GM18909 (cell line): ENCODE data around the gene SH3BP5.
A peak's percentile ranks its signal among the peaks of the same experiment; 100 is the strongest.

ENCODE experiments used
- ATAC-seq: cut with Tn5 transposase; IDR thresholded peaks from one replicate; pipeline ENCODE4 v1.9.1; 2021; ENCODE audit warnings: mild to moderate bottlenecking; ENCODE audit not compliant: unreplicated experiment, poor library complexity

The SH3BP5 gene

DNA sequence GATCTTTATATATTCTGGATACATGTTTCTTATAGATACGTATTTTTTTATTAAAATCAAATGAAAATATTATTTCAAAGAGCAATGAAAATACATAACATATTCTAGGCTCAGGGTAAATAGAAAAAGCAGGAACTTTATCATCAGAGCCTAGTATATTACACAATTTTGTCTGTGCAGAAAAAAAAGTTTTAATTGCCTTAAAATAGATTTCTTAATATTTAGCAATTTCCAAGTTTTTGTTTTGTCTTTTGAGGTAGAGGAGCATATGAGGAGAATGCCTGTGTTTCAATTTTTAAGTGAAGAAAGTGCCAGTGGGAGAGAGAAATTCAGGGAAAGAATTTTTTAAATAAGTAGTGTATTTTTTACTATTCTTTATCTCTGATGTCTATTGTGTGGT is 115.9 kb downstream of the SH3BP5 start:
- no peak for ATAC-seq

DNA sequence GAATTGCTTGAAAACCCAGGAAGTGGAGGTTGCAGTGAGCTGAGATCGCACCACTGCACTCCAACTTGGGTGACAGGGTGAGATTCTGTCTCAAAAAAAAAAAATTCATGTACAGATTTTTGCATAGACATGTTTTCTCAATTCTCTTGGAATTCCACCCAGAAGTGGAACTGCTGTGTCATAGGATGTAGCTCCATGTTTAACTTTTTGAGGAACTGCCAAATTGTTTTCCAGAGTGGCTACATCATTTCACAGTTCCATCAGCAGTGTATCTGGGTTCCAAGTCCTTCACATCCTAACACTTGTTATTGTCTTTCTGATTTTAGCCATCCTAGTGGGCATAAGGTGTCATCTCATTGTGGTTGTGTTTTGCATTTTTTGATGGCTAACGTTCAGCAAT is 116.4 kb downstream of the SH3BP5 start:
- no peak for ATAC-seq

DNA sequence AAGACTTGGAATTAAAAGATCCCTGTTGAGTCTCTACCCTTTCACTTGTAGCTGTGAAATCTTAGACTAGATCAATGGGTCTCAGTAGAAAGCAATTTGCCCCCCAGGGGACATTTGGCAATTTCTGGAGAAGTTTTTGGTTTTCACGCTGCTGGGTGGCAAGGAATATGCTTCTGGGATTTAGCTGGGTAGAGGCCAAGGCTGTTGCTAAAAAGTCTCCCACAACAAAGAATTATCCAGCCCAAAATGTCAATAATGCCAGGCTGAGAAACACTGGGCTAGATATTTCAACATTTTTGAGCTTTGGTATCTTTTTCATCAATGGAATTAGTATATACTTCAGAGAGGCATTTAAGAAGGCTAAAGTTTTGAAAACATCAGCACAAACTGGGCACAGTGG is 117.6 kb downstream of the SH3BP5 start:
- no peak for ATAC-seq

DNA sequence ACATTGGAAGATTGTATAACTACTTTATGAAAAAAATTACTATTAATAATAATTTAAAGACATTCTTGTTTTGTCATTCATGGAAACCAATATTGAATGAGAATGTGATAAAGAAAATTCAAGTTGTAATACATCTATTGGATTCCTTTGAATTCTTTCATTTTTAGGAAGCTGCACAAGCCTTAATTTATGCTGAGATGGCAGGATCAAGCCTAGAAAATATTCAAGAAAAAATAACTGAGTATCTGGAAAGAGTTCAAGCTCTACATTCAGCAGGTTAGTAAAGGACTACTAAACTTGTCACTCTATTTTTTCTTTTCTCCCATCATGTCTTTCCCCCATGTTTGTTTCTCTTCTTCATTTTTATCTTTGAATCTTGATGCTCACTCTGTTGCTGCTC is 120.4 kb downstream of the SH3BP5 start:
- ATAC-seq = no peak

DNA sequence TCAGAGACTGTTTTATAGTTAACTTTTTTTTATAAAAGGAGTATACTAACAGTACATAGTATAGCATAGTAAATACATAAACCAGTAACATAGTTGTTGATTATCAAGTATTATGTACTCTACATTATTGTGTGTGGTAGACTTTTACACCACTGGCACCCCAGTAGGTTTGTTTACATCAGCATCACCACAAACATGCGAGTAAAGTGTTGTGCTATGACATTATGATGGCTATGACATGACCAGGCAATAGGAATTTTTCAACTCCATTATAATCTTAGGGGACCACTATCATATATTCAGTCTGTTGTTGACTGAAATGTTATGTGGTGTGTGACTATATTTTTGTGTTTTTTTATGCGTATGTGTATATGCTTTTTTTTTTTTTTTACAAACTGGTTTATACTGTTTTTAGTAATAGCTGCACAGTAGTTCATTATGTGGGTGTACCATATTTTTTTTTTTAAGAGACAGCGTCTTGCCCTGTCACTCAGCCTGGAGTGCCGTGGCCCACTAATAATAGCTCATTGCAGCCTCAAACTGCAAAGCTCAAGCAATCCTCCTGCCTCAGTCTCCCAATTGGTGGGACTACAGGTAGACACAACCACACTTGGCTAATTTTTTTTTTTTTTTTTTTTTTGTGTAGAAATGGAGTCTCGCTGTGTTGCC is 124.4 kb downstream of the SH3BP5 start:
- no peak for ATAC-seq

DNA sequence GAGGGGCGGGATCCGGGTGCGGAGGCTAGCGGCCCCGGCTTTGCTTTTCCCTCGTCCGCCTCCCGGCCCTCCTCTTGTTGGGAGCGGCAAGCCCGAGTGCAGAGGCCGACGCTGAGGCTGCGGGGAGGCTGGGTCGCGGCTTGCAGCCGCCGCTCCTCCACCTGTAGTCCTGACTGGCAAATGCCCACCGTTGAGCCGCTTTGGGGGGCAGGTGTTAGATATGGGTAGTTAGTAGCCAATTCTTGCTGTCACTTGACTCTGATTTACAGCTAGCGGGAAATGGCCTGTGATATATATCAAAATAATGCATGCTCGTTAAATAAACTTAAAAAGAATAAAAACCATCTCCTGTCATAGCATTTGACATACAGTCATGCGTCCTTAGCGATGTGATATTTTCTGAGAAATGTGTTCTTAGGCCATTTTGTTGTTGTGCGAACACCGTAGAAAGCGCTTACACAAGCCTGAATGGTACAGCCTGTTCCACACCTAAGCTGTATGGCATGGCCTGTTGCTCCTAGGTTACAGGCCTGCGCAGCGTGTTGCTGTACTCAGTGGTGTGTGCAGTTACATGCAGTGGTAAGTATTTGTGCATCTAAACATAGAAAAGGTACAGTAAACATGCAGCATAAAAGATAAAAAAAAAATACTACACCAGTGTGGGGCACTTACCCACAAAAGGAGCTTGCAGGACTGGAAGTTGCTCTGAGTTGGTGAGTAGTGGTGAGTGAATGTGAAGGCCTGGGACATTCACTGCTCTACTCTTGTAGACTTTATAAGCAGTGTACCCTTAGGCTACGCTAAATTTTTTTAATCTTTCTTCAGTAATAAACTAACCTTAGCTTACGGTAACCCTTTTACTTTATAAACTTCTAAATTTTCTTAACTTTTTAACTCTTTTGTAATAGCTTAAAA is 125.5 kb downstream of the SH3BP5 start:
- peak; percentile 30 for ATAC-seq

DNA sequence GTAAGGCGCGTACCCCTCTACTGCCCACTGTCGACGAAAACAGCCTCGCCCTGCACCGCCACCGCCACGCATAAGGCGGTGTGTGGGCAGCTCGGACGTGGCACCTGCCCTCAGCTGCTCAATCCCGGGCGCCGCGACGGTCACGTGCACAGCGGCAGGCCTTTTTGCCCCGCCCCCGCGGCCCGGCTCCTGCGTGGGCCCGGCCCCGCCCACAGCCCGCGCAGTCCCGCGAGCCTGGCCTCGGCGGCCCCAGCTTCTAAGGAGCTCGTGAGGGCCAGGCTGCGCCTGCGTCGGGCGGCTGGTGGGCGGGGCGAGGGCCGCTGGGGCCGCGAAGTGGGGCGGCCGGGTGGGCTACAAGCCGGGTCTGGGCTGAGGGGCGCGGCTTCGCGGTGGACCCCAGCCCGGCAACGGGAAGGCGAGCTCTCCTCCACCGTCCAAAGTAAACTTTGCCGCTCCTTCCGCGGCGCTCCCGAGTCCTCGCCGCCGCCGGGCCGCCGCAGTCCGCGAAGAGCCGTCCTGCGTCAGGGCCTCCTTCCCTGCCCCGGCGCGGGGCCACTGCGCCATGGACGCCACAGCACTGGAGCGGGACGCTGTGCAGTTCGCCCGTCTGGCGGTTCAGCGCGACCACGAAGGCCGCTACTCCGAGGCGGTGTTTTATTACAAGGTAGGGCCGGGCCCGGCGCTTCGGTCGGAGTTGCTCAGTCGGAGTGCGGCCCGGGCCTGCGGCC is 126.3 kb downstream of the SH3BP5 start, which contains the start of gene CAPN7:
TSS of gene CAPN7 (plus strand) at position 313 of the 728 bp plus-strand sequence. CDS start at position 563, 250 bp downstream.
- ATAC-seq = peak; percentile 89

DNA sequence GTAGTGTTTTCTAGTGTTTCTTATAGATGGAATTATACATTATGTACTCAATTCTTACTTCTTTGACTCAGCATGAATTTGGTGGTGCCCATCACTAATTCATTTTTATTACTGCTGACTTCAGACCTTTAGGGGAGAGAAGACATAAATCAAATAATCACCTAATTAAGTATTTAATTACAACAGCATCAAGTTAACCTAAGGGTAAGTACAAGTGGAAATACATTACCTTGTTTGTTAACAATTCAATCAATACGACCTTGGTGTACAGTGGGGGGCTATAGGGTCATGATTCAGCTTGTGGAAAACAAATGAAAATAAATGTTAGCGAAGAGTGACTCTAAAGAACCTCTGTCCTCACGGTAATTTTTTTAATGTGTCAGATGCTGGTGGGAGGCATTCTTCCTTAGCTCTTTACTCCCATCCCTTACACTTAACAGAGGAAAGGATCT is 126.9 kb downstream of the SH3BP5 start:
- no peak for ATAC-seq
